Measurements from ENCODE around the gene CEP41. TPM values are rescaled to one million over a fixed set of nuclear protein-coding genes. Genes with fewer than 3 reads are reported as not detected.

Gene CEP41
- total RNA-seq, 1 donor from 2014 or later: 29.3 TPM

DNA sequence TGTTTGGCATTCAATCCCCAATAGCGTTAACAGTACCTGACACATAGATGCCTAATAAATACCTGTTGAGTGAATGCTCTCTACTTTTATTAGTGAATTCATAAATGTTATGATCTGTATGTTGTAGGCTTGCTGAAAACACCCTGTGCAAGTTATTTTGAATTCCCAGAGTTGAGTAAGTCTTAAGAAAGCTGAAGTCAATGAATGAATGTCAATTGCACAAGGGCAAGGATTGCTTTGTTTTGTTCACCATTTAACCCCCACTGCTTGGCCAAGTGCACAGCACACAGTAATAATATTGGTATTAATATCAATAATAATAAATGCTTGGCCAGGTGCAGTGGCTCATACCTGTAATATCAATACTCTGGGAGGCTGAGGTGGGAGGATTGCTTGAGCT is 50.3 kb downstream of the CEP41 start:
- Mint-ChIP-seq H3K4me1 (peaks cover 42% of the 10 kb centered on the region), H3K36me3 (ENCODE audit: low read depth) (peaks cover 6% of the 10 kb centered on the region), H3K27me3 (ENCODE audit: low read depth) (no peaks in the 10 kb centered on the region), H3K4me3 (no peak overlapping the region), H3K9me3 (peaks cover 9% of the 10 kb centered on the region), H3K27ac (ENCODE audit: unreplicated experiment) (no peak overlapping the region)
- DNase-seq (ENCODE audit: low read depth, low spot score): no peak
- no peak for TF ChIP-seq CTCF (conservative IDR thresholded peaks at IDR 0.05)

- H3K36me3 Mint-ChIP-seq (ENCODE audit: low read depth): peaks cover 2% of the 10 kb centered on the region
- H3K27me3 Mint-ChIP-seq (ENCODE audit: low read depth): no peaks in the 10 kb centered on the region
- peaks cover 9% of the 10 kb centered on the region for H3K9me3 Mint-ChIP-seq
- no peak for DNase-seq (ENCODE audit: low read depth, low spot score)
- H3K4me3 Mint-ChIP-seq: no peak overlapping the region
- H3K27ac Mint-ChIP-seq (ENCODE audit: unreplicated experiment): no peak overlapping the region
- H3K4me1 Mint-ChIP-seq: peaks cover 28% of the 10 kb centered on the region
- no peak for TF ChIP-seq CTCF (conservative IDR thresholded peaks at IDR 0.05)
Measured at GRCh38 chr7:130388671-130389070, 52.1 kb downstream of the CEP41 start.

DNA sequence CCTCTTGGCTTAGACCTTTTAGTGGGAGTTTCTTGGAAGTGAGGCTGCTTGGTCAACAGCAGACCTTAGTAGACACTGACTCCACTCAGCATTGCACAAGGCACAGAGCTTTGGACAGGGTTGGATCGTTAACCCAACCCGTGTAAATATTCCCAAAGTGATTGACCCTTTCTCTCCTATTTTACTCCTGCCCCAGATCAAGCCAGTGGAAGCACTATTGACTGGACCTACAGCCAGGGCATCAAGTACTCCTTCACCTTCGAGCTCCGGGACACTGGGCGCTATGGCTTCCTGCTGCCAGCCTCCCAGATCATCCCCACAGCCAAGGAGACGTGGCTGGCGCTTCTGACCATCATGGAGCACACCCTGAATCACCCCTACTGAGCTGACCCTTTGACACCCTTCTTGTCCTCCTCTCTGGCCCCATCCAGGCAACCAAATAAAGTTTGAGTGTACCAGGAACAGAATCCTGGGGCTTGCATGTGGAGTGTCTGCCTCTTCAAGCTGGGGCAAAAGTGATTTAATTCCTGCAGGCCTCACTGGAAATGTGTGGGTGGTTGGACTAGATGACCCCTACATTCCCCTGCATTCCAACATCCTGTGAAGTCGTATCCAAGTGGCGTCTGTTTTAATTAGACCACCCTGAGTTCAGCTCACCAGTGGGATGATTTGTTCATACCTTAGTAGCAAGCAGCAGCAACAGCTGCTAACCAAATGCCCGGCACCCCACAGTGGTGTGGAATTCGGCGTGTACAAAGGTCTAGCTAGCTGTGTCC is 53.0 kb downstream of the CEP41 start:
- H3K4me1 Mint-ChIP-seq: peaks cover 23% of the 10 kb centered on the region
- no peaks in the 10 kb centered on the region for H3K27me3 Mint-ChIP-seq (ENCODE audit: low read depth)
- no peak for DNase-seq (ENCODE audit: low read depth, low spot score)
- peaks cover 9% of the 10 kb centered on the region for H3K9me3 Mint-ChIP-seq
- H3K4me3 Mint-ChIP-seq: no peak overlapping the region
- no peak for TF ChIP-seq CTCF (conservative IDR thresholded peaks at IDR 0.05)
- peak overlapping the region; percentile 68 for H3K27ac Mint-ChIP-seq (ENCODE audit: unreplicated experiment)
- peaks cover 2% of the 10 kb centered on the region for H3K36me3 Mint-ChIP-seq (ENCODE audit: low read depth)

DNA sequence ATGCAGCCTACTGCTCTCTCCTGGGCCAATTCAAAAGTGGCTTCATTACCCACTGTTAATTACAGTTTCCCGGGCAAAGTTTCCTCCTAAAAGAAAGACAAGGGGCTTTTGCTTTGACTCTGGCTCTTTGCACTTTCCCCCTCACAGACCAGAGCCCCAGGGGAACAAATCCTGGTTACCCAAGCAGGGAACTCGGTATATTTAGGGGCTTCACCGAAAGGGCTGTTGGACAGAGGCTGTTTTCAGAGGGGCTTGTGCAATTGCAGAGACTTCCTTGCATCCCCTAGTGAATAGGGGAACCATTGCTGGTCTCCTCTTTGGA is 53.5 kb downstream of the CEP41 start:
- TF ChIP-seq CTCF (conservative IDR thresholded peaks at IDR 0.05): no peak
- Mint-ChIP-seq H3K27ac (ENCODE audit: unreplicated experiment) (no peak overlapping the region), H3K27me3 (ENCODE audit: low read depth) (no peaks in the 10 kb centered on the region), H3K4me1 (peaks cover 19% of the 10 kb centered on the region), H3K9me3 (peaks cover 9% of the 10 kb centered on the region), H3K36me3 (ENCODE audit: low read depth) (peaks cover 2% of the 10 kb centered on the region), H3K4me3 (no peak overlapping the region)
- no peak for DNase-seq (ENCODE audit: low read depth, low spot score)

DNA sequence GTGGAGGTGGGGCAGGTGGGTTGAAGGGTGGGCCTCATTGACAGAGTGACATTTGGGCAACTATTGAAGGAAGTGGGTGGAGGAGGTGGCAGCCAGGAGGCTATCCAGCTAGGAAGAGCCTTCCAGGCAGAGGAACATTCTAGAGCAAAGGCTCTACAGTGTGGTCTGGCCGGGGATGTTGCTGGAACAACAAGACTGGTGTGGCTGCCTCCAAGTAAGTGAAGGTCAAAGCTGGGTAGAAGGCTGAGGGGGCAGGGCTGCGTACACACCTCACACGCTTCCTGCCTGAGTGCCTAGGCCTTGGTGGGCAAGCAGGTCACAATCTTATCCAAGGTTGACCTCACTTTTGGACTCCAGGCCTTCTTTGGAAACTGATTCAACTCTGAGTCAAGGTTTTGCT is 53.9 kb downstream of the CEP41 start:
- Mint-ChIP-seq H3K4me1 (peaks cover 17% of the 10 kb centered on the region), H3K9me3 (peaks cover 9% of the 10 kb centered on the region), H3K36me3 (ENCODE audit: low read depth) (peaks cover 2% of the 10 kb centered on the region), H3K4me3 (no peak overlapping the region), H3K27ac (ENCODE audit: unreplicated experiment) (no peak overlapping the region), H3K27me3 (ENCODE audit: low read depth) (no peaks in the 10 kb centered on the region)
- no peak for DNase-seq (ENCODE audit: low read depth, low spot score)
- no peak for TF ChIP-seq CTCF (conservative IDR thresholded peaks at IDR 0.05)

Data from neural crest cell (in vitro differentiated cells).